KMS-11 (cell line): ENCODE data around the gene CBLC.
"Not testable (repeated sequence)": the region's sequence is repeated elsewhere in the genome, so short reads cannot be mapped to it uniquely, and the experiment has no call there.

Experiments
- H2AFZ ChIP-seq: fragments of 200-600 bp; sonication (generic); 2 replicates; pipeline ENCODE4 v1.6.1; 2016; ENCODE audit warnings: antibody characterized with exemption, mixed run types, low read depth
- H3K27ac ChIP-seq: fragments of 200-600 bp; sonication (generic); 2 replicates; pipeline ENCODE4 v1.6.1; 2016; ENCODE audit warnings: mild to moderate bottlenecking, mixed run types
- H3K27me3 ChIP-seq: fragments of 200-600 bp; sonication (generic); 2 replicates; pipeline ENCODE4 v1.6.1; 2017; ENCODE audit warnings: mild to moderate bottlenecking, low read depth, mixed run types, moderate library complexity; ENCODE audit not compliant: insufficient read depth
- H3K36me3 ChIP-seq: fragments of 200-600 bp; sonication (generic); 2 replicates; pipeline ENCODE4 v1.6.1; 2017; ENCODE audit warnings: mild to moderate bottlenecking, mixed run types; ENCODE audit not compliant: insufficient read depth
- H3K4me1 ChIP-seq: fragments of 200-600 bp; sonication (generic); 2 replicates; pipeline ENCODE4 v1.6.1; 2016; ENCODE audit warnings: mild to moderate bottlenecking, low read depth, mixed run types; ENCODE audit not compliant: poor library complexity, severe bottlenecking
- H3K4me2 ChIP-seq: fragments of 200-600 bp; sonication (generic); 2 replicates; pipeline ENCODE4 v1.7.0; 2016; ENCODE audit warnings: mild to moderate bottlenecking, mixed run types
- H3K4me3 ChIP-seq: fragments of 200-600 bp; sonication (generic); IDR thresholded peaks from 2 replicates; pipeline ENCODE4 v1.6.1; 2017; ENCODE audit warnings: low read depth, low read length, mixed read lengths; ENCODE audit not compliant: insufficient read depth
- H3K79me2 ChIP-seq: fragments of 200-600 bp; sonication (generic); 2 replicates; pipeline ENCODE4 v1.6.1; 2016; ENCODE audit warnings: low read depth, mixed run types; ENCODE audit not compliant: insufficient read depth
- H3K9ac ChIP-seq: fragments of 200-600 bp; sonication (generic); 2 replicates; pipeline ENCODE4 v1.6.1; 2016; ENCODE audit warnings: mild to moderate bottlenecking, mixed run types
- H4K20me1 ChIP-seq: fragments of 200-600 bp; sonication (generic); 2 replicates; pipeline ENCODE4 v1.6.1; 2016; ENCODE audit warnings: mild to moderate bottlenecking, mixed run types; ENCODE audit not compliant: insufficient read depth
- CTCF ChIP-seq: fragments of 200-600 bp; sonication (generic); conservative IDR thresholded peaks from 2 replicates; pipeline ENCODE4 v1.6.1; 2017; ENCODE audit warnings: low read depth, mild to moderate bottlenecking, antibody characterized with exemption, low read length, moderate library complexity, mixed read lengths

The CBLC gene

GRCh38 chr19:44824761-44825160 lies 47.1 kb downstream of the CBLC start:
- Histone ChIP-seq H3K27me3 (peaks cover 29% of the 10 kb centered on the region), H3K9ac (no peak overlapping the region), H3K27ac (no peak overlapping the region), H3K4me2 (no peak overlapping the region), H3K36me3 (no peaks in the 10 kb centered on the region), H2AFZ (no peak overlapping the region), H3K79me2 (no peaks in the 10 kb centered on the region), H3K4me1 (no peaks in the 10 kb centered on the region), H4K20me1 (no peaks in the 10 kb centered on the region), H3K4me3 (no peak overlapping the region)
- TF ChIP-seq CTCF, result no peak

DNA sequence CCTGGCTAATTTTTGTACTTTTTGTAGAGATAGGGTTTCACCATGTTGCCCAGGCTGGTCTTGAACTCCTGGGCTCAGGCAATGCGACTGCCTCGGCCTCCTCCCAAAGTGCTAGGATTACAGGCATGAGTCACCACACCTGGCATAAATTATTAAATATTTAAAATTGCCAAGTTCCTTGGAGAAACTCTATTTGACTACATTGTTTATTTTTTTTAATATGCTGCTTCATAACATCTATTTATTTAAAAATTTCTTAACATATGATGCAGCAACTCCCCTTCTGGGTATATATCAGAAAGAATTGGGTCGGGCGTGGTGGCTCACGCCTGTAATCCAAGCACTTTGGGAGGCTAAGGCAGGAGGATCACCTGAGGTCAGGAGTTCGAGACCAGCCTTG lies 55.2 kb downstream of the CBLC start:
- not testable (repeated sequence) for H3K36me3 ChIP-seq, H3K4me2 ChIP-seq, H3K79me2 ChIP-seq, H3K4me1 ChIP-seq, H3K9ac ChIP-seq, H3K4me3 ChIP-seq, H4K20me1 ChIP-seq, H3K27ac ChIP-seq, H2AFZ ChIP-seq
- H3K27me3 ChIP-seq, result peaks cover 31% of the 10 kb centered on the region; the same call in 1 of the 2 replicates

DNA sequence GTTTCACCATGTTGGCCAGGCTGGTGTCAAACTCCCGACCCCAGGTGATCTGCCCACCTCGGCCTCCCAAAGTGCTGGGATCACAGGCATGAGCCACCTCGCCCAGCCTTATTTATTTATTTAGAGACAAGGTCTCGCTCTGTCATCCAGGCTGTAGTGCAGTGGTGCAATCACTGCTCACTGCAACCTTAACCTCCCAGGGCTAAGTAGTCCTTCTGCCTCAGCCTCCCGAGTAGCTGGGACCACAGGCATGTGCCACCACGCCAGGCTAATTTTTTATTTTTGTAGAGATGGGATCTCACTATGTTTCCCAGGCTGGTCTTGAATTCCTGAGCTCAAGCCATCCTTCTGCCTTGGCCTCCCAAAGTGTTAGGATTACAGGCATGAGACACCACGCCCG lies 56.7 kb downstream of the CBLC start:
- H3K79me2 ChIP-seq, H3K4me3 ChIP-seq, H3K27ac ChIP-seq, H3K4me1 ChIP-seq, H4K20me1 ChIP-seq, H3K9ac ChIP-seq, H3K36me3 ChIP-seq, H3K4me2 ChIP-seq, H2AFZ ChIP-seq: not testable (repeated sequence)
- H3K27me3 ChIP-seq, result peaks cover 31% of the 10 kb centered on the region; the same call in 1 of the 2 replicates

- Histone ChIP-seq H3K4me2 (no peak overlapping the region), H3K9ac (no peak overlapping the region), H3K36me3 (no peaks in the 10 kb centered on the region), H4K20me1 (no peaks in the 10 kb centered on the region), H2AFZ (no peak overlapping the region), H3K79me2 (no peaks in the 10 kb centered on the region), H3K27me3 (peaks cover 13% of the 10 kb centered on the region; the same call in 1 of the 2 replicates), H3K4me1 (peaks cover 3% of the 10 kb centered on the region), H3K4me3 (no peak overlapping the region), H3K27ac (no peak overlapping the region)
- no peak for TF ChIP-seq CTCF
Observed at GRCh38 chr19:44839276-44839675, 61.6 kb downstream of the CBLC start.

DNA sequence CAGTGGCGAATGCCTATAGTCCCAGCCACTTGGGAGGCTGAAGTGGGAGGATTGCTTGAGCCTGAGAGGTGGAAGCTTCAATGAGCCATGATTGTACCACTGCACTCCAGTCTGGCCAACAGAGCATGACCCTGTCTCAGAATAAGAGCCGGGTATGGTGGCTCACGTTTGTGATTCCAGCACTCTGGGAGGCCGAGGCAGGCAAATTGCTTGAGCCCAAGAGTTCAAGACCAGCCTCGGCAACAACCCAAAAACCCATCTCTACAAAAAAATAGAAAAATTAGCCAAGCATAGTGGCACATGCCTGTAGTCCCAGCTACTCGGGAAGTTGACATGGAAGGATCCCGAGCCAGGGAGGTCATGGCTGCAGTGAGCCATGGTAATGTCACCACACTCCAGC lies 63.1 kb downstream of the CBLC start:
- Histone ChIP-seq H2AFZ (no peak overlapping the region), H3K27me3 (peaks cover 6% of the 10 kb centered on the region; the same call in 1 of the 2 replicates), H3K36me3 (no peaks in the 10 kb centered on the region), H3K4me1 (peaks cover 11% of the 10 kb centered on the region), H3K9ac (no peak overlapping the region), H3K4me3 (no peak overlapping the region), H3K27ac (no peak overlapping the region), H4K20me1 (no peaks in the 10 kb centered on the region), H3K79me2 (no peaks in the 10 kb centered on the region), H3K4me2 (no peak overlapping the region)
- no peak for TF ChIP-seq CTCF
